HEK293T (cell line): ENCODE measurements around the gene NUDT2.

ENCODE experiments used
- CTCF ChIA-PET: fragments of 350-600 bp; formaldehyde crosslinking; extraction: SDS; loops from one replicate; lab custom pipeline; 2021; ENCODE audit warnings: antibody characterized with exemption, inconsistent platforms; lab: Yijun Ruan, JAX
- POLR2A ChIA-PET: fragments of 350-600 bp; formaldehyde crosslinking; extraction: SDS; loops from one replicate; lab custom pipeline; 2020; ENCODE audit warnings: antibody characterized with exemption, inconsistent platforms; lab: Yijun Ruan, JAX
- DNase-seq: peaks from one replicate; pipeline ENCODE4 v3.0.0; 2012; ENCODE audit warnings: mixed read lengths; ENCODE audit errors: extremely low spot score
- ARNT ChIP-seq: fragments of 450-650 bp; IDR thresholded peaks from 2 replicates; pipeline ENCODE4 v1.6.1; 2017; ENCODE audit warnings: mild to moderate bottlenecking
- BHLHE40 ChIP-seq: fragments of 450-650 bp; IDR thresholded peaks from 2 replicates; pipeline ENCODE4 v1.6.1; 2016; ENCODE audit warnings: mild to moderate bottlenecking, moderate library complexity, borderline replicate concordance
- CTBP1 ChIP-seq: fragments of 450-650 bp; IDR thresholded peaks from 2 replicates; pipeline ENCODE4 v1.6.1; 2016; ENCODE audit warnings: borderline replicate concordance
- ELF4 ChIP-seq: fragments of 450-650 bp; IDR thresholded peaks from 2 replicates; pipeline ENCODE4 v1.6.1; 2017; ENCODE audit warnings: antibody characterized with exemption
- FOXA1 ChIP-seq: fragments of 450-650 bp; IDR thresholded peaks from 2 replicates; pipeline ENCODE4 v1.6.1; 2016; ENCODE audit warnings: mild to moderate bottlenecking
- FOXK2 ChIP-seq: fragments of 450-650 bp; IDR thresholded peaks from 2 replicates; pipeline ENCODE4 v1.6.1; 2016; ENCODE audit warnings: mild to moderate bottlenecking
- FOXM1 ChIP-seq: fragments of 450-650 bp; IDR thresholded peaks from 2 replicates; pipeline ENCODE4 v1.6.1; 2017; ENCODE audit warnings: mild to moderate bottlenecking, borderline replicate concordance
- HDGF ChIP-seq: fragments of 450-650 bp; IDR thresholded peaks from 2 replicates; pipeline ENCODE4 v1.6.1; 2017; ENCODE audit warnings: antibody characterized with exemption, borderline replicate concordance
- L3MBTL2 ChIP-seq: fragments of 450-650 bp; conservative IDR thresholded peaks from 2 replicates; pipeline ENCODE4 v1.6.1; 2016; ENCODE audit warnings: mild to moderate bottlenecking
- LEF1 ChIP-seq: fragments of 450-650 bp; IDR thresholded peaks from 2 replicates; pipeline ENCODE4 v1.6.1; 2017; ENCODE audit warnings: mild to moderate bottlenecking, borderline replicate concordance
- NFRKB ChIP-seq: fragments of 450-650 bp; IDR thresholded peaks from 2 replicates; pipeline ENCODE4 v1.6.1; 2016; ENCODE audit warnings: mild to moderate bottlenecking, moderate library complexity
- PKNOX1 ChIP-seq: fragments of 450-650 bp; IDR thresholded peaks from 2 replicates; pipeline ENCODE4 v1.6.1; 2016
- SP1 ChIP-seq: fragments of 450-650 bp; IDR thresholded peaks from 2 replicates; pipeline ENCODE4 v1.6.1; 2017
- SUZ12 ChIP-seq: fragments of 450-650 bp; IDR thresholded peaks from 2 replicates; pipeline ENCODE4 v1.6.1; 2016; ENCODE audit warnings: mild to moderate bottlenecking
- TARDBP ChIP-seq: fragments of 450-650 bp; IDR thresholded peaks from 2 replicates; pipeline ENCODE4 v1.6.1; 2016
- ZNF384 ChIP-seq: fragments of 450-650 bp; IDR thresholded peaks from 2 replicates; pipeline ENCODE4 v1.6.1; 2016

NUDT2 gene

GRCh38 chr9:34370335-34370969, 41.1 kb downstream of the NUDT2 start:
- no peak for TF ChIP-seq PKNOX1
- no peak for TF ChIP-seq SP1
- TF ChIP-seq ZNF384, result no peak
- TF ChIP-seq FOXK2, result no peak
- no peak for TF ChIP-seq ELF4
- TF ChIP-seq NFRKB, result no peak
- no peak for TF ChIP-seq SUZ12
- TF ChIP-seq BHLHE40, result no peak
- TF ChIP-seq ARNT, result no peak
- no peak for TF ChIP-seq L3MBTL2
- no peak for TF ChIP-seq CTBP1
- TF ChIP-seq FOXA1, result no peak
- TF ChIP-seq HDGF, result no peak
- no peak for TF ChIP-seq FOXM1
- TF ChIP-seq TARDBP, result no peak
- no peak for TF ChIP-seq LEF1
- DNase-seq, result no peak
- POLR2A ChIA-PET, result no interaction called here
- CTCF ChIA-PET, result no interaction called here

- ChIA-PET POLR2A (no interaction called here), CTCF (no interaction called here)
- DNase-seq, result no peak
- TF ChIP-seq HDGF, result no peak
- no peak for TF ChIP-seq ARNT
- no peak for TF ChIP-seq L3MBTL2
- no peak for TF ChIP-seq LEF1
- no peak for TF ChIP-seq BHLHE40
- TF ChIP-seq SUZ12, result no peak
- no peak for TF ChIP-seq PKNOX1
These were observed 41.9 kb downstream of the NUDT2 start for GRCh38 chr9:34370970-34371880.

GRCh38 chr9:34371886-34372466, 42.6 kb downstream of the NUDT2 start:
- CTCF ChIA-PET, result no interaction called here
- no peak for DNase-seq
- POLR2A ChIA-PET, result no interaction called here
- TF ChIP-seq FOXK2, result no peak
- no peak for TF ChIP-seq BHLHE40
- no peak for TF ChIP-seq LEF1
- no peak for TF ChIP-seq TARDBP
- no peak for TF ChIP-seq ARNT
- TF ChIP-seq SP1, result no peak
- no peak for TF ChIP-seq PKNOX1
- no peak for TF ChIP-seq ZNF384

GRCh38 chr9:34372467-34373011, 43.2 kb downstream of the NUDT2 start:
- POLR2A ChIA-PET, result no interaction called here
- CTCF ChIA-PET, result no interaction called here
- TF ChIP-seq BHLHE40 (no peak), PKNOX1 (no peak), L3MBTL2 (no peak), LEF1 (no peak), CTBP1 (no peak), ELF4 (no peak), FOXK2 (no peak), SUZ12 (no peak), HDGF (no peak), NFRKB (no peak), SP1 (no peak), ARNT (no peak), TARDBP (no peak), ZNF384 (no peak), FOXA1 (no peak)
- DNase-seq, result no peak

- POLR2A ChIA-PET, result no interaction called here
- DNase-seq, result no peak
- TF ChIP-seq FOXK2 (no peak), FOXM1 (no peak), LEF1 (no peak), NFRKB (no peak), L3MBTL2 (no peak), TARDBP (no peak), PKNOX1 (no peak), SUZ12 (no peak), ARNT (no peak), ELF4 (no peak), FOXA1 (no peak), SP1 (no peak), ZNF384 (no peak), BHLHE40 (no peak), HDGF (no peak), CTBP1 (no peak)
- CTCF ChIA-PET, result no interaction called here
These were observed 44.4 kb downstream of the NUDT2 start for GRCh38 chr9:34373749-34374148.
